SW480 (cell line): ENCODE data around the gene FIBP.
"Not testable (repeated sequence)": the region's sequence is repeated elsewhere in the genome, so short reads cannot be mapped to it uniquely, and the experiment has no call there.

Experiments
- DNase-seq: peaks from one replicate; pipeline ENCODE4 v3.0.0-alpha.2; 2016; ENCODE audit warnings: low spot score

FIBP gene

GRCh38 chr11:65859095-65859811 is 29.0 kb downstream of the FIBP start:
- DNase-seq, result peak; percentile 98

DNA sequence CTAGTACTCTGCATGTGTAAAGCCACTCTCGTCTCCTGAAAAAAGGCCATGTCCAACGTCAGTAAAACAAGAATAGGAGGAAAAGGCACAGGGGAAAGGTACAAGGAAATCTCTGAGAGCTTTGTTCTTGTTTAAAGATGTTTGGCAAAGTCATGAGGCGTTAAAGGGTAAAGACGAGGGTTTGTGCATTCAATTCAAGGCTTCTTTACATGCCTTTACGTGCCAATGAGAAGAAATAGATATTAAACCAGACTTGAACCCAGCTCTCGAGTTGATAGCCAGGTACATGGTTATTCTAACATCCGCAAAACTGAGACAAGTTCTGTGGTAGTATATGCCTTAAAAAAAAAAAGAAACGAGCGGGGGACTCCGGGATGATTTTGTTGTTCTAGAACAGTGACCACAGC is 29.6 kb downstream of the FIBP start:
- peak; percentile 58 for DNase-seq

- peak; percentile 98 for DNase-seq
Observed at GRCh38 chr11:65857853-65858680, 30.2 kb downstream of the FIBP start, which contains the start of gene CFL1. TSS of gene CFL1 (minus strand) at chr11:65858180. CDS start at chr11:65858099, 81 bp downstream.

DNA sequence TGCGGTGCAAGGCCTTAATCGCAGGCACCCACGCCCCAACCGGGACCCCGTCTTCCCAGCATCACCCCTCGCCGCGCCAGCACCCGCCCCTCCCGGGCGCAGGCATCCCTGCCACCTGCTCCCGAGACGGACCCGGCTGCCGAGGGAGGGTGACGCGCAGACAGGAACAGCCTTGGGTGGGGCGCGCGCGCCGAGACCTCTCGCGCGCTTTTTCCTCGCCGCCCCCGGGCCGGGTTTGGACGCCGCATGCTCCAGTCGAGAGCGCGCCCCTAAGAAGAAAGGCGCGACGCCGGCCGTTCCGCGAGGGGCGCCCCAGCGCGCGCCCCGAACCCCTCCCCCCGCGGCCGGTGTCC is 30.8 kb downstream of the FIBP start:
- no peak for DNase-seq

- peak; percentile 66 for DNase-seq
Observed at GRCh38 chr11:65856689-65857499, 31.4 kb downstream of the FIBP start.

DNA sequence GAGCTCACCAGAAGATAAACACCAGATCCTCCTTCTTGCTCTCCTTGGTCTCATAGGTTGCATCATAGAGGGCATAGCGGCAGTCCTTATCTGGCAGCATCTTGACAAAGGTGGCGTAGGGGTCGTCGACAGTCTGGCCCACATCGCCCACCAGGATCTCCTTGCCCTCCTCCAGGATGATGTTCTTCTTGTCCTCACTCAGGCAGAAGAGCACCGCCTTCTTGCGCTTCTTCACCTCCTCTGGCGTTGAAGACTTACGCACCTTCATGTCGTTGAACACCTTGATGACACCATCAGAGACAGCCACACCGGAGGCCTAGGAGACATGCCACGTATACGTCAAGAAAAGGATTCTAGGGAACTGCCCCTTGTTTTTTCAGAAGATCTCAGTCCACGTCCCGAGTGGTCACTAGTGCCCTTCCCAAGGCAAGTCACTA is 32.3 kb downstream of the FIBP start:
- no peak for DNase-seq

- DNase-seq, result no peak
Observed at GRCh38 chr11:65854852-65855837, 33.1 kb downstream of the FIBP start.

DNA sequence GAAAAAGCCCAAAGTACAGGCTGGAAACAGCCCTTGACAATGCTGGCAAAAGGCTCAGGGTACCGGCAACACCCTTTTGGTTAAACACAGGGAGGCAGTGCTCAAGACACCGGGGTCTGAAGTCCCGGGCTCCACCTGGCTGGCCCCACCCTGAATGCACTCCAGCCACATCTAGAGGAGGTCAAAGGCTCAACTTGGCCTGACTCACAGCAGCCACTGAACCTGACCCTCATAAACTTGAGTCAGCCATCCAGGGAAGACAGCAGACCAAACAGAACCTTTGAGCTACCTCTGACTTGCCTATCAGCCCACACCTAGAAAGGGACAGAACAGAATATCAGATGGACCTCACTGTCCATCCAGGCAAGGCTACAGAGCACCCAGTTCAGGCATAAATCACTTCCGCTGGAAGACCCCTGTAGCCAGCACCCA is 34.1 kb downstream of the FIBP start:
- no peak for DNase-seq

DNA sequence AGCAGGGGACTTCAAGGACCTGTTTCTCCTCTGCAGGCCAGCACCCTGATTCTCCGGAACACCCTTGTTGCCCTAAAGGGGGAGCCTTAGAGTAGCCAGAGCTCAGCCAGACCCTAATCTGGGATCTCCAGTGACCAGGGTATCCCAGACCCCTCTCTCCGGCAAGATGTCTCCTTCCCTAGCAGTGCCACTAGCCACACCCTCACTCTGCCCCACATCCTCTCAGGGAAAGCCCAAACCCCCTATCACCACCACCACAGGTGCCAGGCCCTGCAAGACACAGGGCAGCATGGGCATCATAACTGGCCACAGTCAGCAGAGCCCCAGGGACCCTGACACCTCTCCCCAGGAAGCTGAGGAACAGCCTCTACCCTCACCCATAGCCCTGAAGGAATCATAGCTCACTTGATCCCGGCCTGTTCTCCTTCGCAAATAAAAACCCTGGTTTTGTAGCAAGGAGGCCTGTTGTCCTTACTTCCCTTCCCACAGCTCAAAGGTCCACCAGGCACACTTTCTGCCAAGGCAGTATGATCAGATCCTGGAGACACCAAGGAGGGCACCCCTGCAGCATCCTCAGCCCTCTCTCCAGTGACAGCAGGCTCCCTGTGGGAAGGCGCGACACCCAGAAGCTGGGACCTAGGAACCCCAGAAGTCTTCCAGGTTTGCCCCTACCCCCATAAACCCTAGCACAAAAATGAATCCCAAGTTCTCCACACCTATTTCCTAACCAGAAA is 34.9 kb downstream of the FIBP start:
- DNase-seq, result no peak

- DNase-seq, result no peak
Observed at GRCh38 chr11:65852508-65853245, 35.6 kb downstream of the FIBP start.

DNA sequence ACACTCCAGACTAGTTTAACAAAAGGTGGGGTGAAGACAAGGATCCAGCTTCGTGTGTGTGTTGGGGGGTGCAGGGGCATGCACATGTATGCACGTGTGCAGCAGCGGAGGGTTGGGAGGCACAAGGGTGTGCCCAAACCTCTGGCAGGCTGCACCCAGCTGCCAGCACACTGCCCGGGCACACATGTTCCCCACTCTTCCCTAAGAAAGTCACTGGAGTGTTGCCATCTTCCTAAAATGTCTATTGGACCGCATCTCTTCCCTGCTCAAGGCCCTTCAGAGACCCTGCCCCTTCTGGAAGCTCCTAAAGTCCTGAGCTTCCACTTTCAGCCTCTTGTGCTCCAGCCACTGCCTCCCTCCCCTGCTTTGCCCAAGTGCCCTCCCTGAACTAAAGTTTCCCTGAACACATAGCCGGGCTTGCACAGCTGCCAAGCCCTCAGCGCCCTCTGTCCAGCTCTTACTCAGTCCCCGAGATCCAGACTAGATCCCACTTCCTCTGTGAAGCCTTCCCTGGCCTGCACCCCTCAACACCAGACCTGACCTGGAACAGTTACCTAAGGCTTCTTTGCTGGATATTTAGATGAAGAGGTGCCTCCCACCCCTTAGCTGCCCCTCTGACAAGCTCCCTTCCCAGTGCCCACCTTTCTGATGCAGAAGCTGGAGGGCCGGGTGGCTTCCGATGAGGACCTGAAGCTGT is 36.3 kb downstream of the FIBP start:
- DNase-seq, result no peak

GRCh38 chr11:65851083-65851579 is 37.1 kb downstream of the FIBP start:
- no peak for DNase-seq

GRCh38 chr11:65850217-65851082 is 37.8 kb downstream of the FIBP start:
- DNase-seq, result no peak

GRCh38 chr11:65849771-65850216 is 38.5 kb downstream of the FIBP start:
- no peak for DNase-seq

GRCh38 chr11:65849366-65849765 is 38.9 kb downstream of the FIBP start:
- no peak for DNase-seq

- not testable (repeated sequence) for DNase-seq
Observed at GRCh38 chr11:65848693-65849092, 39.6 kb downstream of the FIBP start.

DNA sequence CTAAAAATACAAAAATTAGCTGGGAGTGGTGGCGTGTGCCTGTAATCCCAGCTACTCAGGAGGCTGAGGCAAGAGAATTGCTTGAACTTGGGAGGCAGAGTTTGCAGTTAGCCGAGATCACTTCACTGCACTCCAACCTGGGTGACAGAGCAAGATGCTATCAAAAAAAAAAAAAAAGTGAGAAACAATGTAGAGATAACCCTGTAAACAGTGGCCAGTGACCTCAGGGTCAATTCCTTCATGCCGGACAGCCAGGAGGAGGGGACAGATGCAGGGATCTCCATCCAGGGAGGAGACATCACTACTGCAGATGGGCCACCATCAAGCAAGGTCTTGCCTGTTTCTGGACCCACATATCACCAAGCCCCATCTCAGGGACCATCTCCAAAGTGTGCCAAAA is 40.5 kb downstream of the FIBP start:
- no peak for DNase-seq
